GM21526 (cell line): ENCODE measurements around the gene ATP6V0C.
"Not testable (repeated sequence)": the region's sequence is repeated elsewhere in the genome, so short reads cannot be mapped to it uniquely, and the experiment has no call there.

ENCODE experiments used
- ATAC-seq: cut with Tn5 transposase; IDR thresholded peaks from one replicate; pipeline ENCODE4 v1.9.1; 2021; ENCODE audit warnings: moderate library complexity; ENCODE audit not compliant: unreplicated experiment, low FRiP score

ATP6V0C gene

DNA sequence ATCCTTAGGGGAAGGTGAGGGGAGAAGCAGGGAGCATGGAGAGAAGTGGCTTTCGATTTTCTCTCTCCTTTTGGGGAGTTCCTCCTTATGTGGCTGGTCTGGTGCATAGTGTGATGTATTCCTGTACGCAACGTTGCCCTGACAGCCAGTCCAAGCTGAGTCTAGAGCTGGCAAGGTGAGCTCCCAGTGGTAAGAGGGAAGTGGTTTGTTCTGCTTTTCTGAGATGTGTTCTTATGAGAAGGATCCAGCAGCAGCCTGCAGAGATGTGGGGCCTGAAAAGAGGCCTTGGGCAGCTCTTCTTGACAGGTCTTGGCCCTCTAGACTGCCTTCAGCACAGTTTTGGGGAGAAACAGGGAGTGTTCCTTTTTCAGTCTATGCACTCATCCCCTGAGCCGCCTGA lies 27.2 kb downstream of the ATP6V0C start:
- ATAC-seq: not testable (repeated sequence)

DNA sequence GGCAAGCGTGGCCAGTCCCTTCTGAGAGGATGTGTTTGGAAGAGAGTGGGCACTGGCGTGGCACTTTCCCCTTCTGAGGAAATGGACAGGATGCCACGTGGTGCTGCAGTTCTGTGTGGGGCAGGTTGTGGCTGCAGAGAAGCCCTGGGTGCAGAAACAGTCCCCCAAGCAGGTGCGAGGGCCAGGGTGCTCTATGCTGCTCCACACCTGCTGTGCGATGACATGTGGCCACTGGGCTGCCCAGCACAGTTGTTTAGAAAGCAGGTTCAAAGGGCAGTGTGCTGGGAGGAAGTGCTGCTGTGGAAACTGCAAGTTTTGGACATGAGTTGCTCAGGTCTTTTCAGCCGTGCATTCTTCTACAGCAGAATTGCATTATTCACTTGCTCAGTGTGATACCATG lies 27.7 kb downstream of the ATP6V0C start:
- ATAC-seq: not testable (repeated sequence)

GRCh38 chr16:2543771-2544170 lies 30.0 kb downstream of the ATP6V0C start:
- ATAC-seq: not testable (repeated sequence)

GRCh38 chr16:2550283-2550878 lies 36.6 kb downstream of the ATP6V0C start:
- not testable (repeated sequence) for ATAC-seq

DNA sequence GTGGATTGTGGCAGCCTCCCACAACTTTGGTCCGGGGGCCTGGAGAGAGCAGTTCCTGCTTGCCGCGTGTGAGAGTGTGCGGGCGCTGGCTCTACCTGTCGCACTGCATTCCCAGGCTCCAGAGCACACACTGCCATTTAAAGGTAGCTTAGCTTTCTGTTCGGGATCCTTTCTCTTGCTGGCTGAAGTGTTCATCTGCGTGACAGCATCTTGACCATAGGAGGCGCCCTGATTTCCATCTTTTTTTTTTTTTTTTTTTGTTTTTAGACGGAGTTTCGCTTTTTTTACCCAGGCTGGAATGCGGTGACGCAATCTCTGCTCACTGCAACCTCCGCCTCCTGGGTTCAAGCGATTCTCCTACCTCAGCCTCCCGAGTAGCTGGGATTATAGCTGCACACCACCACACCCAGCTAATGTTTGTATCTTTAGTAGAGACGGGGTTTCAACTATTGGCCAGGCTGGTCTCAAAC lies 37.7 kb downstream of the ATP6V0C start:
- ATAC-seq: not testable (repeated sequence)

- not testable (repeated sequence) for ATAC-seq
Observed at GRCh38 chr16:2554709-2555425, 41.1 kb downstream of the ATP6V0C start.

GRCh38 chr16:2557150-2557549 lies 43.4 kb downstream of the ATP6V0C start:
- ATAC-seq: not testable (repeated sequence)

GRCh38 chr16:2560131-2560797 lies 46.5 kb downstream of the ATP6V0C start:
- ATAC-seq: peak; percentile 45

DNA sequence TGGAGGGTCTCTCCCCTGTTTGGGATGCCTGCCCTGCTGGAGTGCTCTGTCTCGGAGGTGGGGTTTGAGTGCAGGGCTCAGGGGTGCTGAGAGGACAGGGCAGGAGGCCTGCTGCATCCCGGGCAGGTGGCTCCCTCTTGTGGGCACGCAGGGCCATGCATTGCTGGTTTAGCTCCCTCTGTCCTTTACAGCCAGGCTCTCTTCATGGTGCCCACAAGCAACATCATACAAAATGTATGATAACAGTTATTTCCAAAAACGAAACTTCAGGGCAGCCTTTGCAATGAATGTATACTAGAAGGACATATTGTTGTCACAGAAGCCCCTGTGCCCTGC lies 47.0 kb downstream of the ATP6V0C start:
- not testable (repeated sequence) for ATAC-seq

DNA sequence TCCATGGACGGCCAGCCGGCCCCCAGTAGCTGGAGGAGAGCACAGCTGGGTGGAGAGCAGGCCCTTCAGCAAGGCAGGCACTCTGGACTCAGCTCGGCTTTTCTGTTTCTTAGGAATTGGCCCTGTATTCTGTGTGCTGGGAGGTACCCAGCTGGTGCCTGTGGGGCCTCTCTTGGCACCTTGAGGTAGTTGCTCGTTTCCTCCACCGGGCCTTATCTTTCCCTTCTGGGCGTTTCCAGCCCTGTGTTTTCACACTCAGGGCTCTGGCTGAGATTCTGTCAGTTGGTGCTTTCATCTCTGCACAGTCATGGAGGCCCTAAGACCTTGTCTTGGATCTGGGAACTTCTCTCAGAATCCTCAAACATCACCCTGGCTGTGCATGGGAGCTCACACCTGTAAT lies 53.8 kb downstream of the ATP6V0C start:
- not testable (repeated sequence) for ATAC-seq

- ATAC-seq: not testable (repeated sequence)
Observed at GRCh38 chr16:2568573-2568972, 54.8 kb downstream of the ATP6V0C start.
